Fibroblast of lung (primary cell): ENCODE results near the gene CCL7.

Source experiments
- EZH2 ChIP-seq: IDR thresholded peaks from 2 replicates; pipeline ENCODE4 v1.5.1; 2012; ENCODE audit warnings: low read length, control low read depth, mild to moderate bottlenecking; ENCODE audit errors: missing control alignments
- TF ChIP-seq, protein P1 (sequence below), 2 donors: IDR thresholded peaks in 1 of 2; conservative IDR thresholded peaks in 1 of 2; 1 replicate in 1 of 2; 2 replicates in 1 of 2; pipeline ENCODE4 v1.5.1; 2011 to 2012; ENCODE audit warnings: low read length in 2 of 2, control low read depth in 1 of 2, inconsistent platforms in 1 of 2, low read depth in 1 of 2, mild to moderate bottlenecking in 1 of 2

- TF ChIP-seq, protein P1, sequence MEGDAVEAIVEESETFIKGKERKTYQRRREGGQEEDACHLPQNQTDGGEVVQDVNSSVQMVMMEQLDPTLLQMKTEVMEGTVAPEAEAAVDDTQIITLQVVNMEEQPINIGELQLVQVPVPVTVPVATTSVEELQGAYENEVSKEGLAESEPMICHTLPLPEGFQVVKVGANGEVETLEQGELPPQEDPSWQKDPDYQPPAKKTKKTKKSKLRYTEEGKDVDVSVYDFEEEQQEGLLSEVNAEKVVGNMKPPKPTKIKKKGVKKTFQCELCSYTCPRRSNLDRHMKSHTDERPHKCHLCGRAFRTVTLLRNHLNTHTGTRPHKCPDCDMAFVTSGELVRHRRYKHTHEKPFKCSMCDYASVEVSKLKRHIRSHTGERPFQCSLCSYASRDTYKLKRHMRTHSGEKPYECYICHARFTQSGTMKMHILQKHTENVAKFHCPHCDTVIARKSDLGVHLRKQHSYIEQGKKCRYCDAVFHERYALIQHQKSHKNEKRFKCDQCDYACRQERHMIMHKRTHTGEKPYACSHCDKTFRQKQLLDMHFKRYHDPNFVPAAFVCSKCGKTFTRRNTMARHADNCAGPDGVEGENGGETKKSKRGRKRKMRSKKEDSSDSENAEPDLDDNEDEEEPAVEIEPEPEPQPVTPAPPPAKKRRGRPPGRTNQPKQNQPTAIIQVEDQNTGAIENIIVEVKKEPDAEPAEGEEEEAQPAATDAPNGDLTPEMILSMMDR (conservative IDR thresholded peaks at IDR 0.05 in 1 of 2, IDR thresholded peaks at IDR 0.05 in 1 of 2; ENCODE audit: low read depth in 1 of 2, low read length in 2 of 2): no peak
- TF ChIP-seq EZH2: no peak
Measured at GRCh38 chr17:34301986-34302385, 32.0 kb downstream of the CCL7 start.
